ENCODE measurements around the gene MBTD1. TPM values are rescaled to one million over a fixed set of nuclear protein-coding genes. Genes with fewer than 3 reads are reported as not detected.

The MBTD1 gene
- total and polyA plus RNA-seq, 10 of the 15 experiments (the other 5 are each of a cell fraction or from before 2014, with no cell fraction given), result 1.3 to 16.7 (median 9.5) TPM

DNA sequence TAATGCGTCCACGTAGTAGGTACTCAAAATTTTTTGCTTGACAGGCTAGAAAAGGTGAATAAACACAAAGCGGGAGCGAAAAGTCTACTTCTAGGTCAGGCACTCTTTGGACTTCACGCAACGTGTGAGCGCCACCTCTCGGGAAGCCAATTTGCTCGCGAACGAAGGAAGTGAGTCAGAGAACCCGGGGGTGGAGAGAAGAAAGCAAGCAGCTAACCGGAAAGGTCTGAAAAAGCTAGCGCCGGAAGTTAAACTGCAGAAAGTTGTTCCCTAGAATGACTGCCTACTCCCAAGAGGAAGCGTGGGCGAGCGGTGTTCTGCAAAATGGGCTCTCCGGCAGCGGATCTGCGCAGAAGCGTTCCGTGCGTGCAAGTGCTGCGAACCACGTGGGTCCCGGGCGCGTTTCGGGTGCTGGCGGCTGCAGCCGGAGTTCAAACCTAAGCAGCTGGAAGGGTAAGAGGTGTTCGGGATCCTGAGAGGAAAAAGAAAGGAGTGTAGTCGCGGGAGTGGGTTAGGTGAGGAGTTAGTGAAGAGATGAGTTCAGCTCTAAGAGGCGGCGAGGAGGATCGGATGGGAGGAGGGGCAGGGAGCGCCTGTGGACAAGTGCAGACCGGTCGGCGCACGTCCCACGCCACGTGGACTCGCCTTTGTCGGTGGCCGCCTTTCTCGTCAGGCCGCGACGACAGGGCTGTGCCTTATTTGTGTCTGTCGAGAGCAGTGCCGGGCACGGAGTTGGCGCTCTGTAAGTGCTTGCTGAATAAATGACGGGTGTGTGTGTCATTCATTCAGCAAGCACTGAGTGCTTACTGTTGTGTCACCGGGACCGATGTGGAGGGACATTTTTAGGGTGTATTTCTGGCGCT, 106.4 kb downstream of the MBTD1 start, which contains the start of gene NME1 (continued):
- peak; percentile 70 for TF ChIP-seq BCL3 (IDR thresholded peaks at IDR 0.05; ENCODE audit: borderline replicate concordance, insufficient read depth, low read depth, low read length, poor library complexity, severe bottlenecking)
- peak; percentile 84; the same call in 1 of the 2 replicates for TF ChIP-seq SMC3 (IDR thresholded peaks at IDR 0.05; ENCODE audit: borderline replicate concordance, low read length)
- TF ChIP-seq CHD2 (IDR thresholded peaks at IDR 0.05; ENCODE audit: borderline replicate concordance, low read depth, low read length), result peak; percentile 89
- peak; percentile 74 for TF ChIP-seq MEF2B (IDR thresholded peaks at IDR 0.05; ENCODE audit: partially characterized antibody, poor library complexity, severe bottlenecking)
- peak; percentile 46; the same call in 1 of the 2 replicates for TF ChIP-seq ZBTB33 (IDR thresholded peaks at IDR 0.05)
- TF ChIP-seq ZBED1 (IDR thresholded peaks at IDR 0.05; ENCODE audit: borderline replicate concordance), result peak; percentile 71; the same call in 1 of the 2 replicates
- TF ChIP-seq GABPA (IDR thresholded peaks at IDR 0.05; ENCODE audit: low read depth), result peak; percentile 100
- TF ChIP-seq, protein P1, sequence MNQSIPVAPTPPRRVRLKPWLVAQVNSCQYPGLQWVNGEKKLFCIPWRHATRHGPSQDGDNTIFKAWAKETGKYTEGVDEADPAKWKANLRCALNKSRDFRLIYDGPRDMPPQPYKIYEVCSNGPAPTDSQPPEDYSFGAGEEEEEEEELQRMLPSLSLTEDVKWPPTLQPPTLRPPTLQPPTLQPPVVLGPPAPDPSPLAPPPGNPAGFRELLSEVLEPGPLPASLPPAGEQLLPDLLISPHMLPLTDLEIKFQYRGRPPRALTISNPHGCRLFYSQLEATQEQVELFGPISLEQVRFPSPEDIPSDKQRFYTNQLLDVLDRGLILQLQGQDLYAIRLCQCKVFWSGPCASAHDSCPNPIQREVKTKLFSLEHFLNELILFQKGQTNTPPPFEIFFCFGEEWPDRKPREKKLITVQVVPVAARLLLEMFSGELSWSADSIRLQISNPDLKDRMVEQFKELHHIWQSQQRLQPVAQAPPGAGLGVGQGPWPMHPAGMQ (IDR thresholded peaks at IDR 0.05; ENCODE audit: borderline replicate concordance), result peak; percentile 45
- peak; percentile 94 for TF ChIP-seq YY1 (IDR thresholded peaks at IDR 0.05; ENCODE audit: low read depth, low read length)
- TF ChIP-seq CBFB (IDR thresholded peaks at IDR 0.05; ENCODE audit: low read depth), result peak; percentile 77

All from GM12878 (cell line).